ENCODE data around the gene CA5A. TPM values are rescaled to one million over a fixed set of nuclear protein-coding genes. Genes with fewer than 3 reads are reported as not detected.

Gene CA5A
- total and polyA plus RNA-seq, 7 donors: not detected

DNA sequence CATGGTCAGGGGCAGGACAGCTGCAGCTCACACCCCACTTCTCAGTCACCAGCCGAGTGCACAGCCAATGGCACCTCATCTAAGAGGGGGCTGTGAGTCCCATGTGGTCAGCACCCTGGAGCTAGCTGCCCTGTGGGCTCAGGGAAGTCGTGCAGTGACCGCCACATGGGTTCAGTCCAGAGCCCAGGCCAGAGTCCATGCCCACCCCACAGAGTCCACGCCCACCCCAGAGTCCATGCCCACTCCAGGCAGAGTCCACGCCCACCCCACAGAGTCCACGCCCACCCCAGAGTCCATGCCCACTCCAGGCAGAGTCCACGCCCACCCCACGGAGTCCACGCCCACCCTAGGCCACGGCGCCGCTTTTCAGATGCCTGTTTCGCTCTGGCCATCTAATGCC lies 91.1 kb downstream of the CA5A start:
- H3K9me3 ChIP-seq: no peaks in the 10 kb centered on the region
- no peak overlapping the region for H3K4me3 ChIP-seq
- 80 to 85% methylated on average over 13 of the region's 13 CpGs for WGBS, 2 donors
- no peak for DNase-seq
- H3K4me1 ChIP-seq: peaks cover 0 to 32% (median 20%) of the 10 kb centered on the region in 4 donors
- peak overlapping the region in 2 of 4 donors; percentile 47 to 51 for H3K27ac ChIP-seq
- H3K27me3 ChIP-seq: no peaks in the 10 kb centered on the region
- peaks cover 0 to 6% (median under 1%) of the 10 kb centered on the region in 4 donors for H3K36me3 ChIP-seq
- intact Hi-C loops (cut with DNase I): no loop called here
- TF ChIP-seq EP300 (IDR thresholded peaks at IDR 0.05) (no peak), POLR2A (IDR thresholded peaks at IDR 0.05) (no peak), POLR2AphosphoS5 (IDR thresholded peaks at IDR 0.05) (no peak)
- TF ChIP-seq, protein P1, sequence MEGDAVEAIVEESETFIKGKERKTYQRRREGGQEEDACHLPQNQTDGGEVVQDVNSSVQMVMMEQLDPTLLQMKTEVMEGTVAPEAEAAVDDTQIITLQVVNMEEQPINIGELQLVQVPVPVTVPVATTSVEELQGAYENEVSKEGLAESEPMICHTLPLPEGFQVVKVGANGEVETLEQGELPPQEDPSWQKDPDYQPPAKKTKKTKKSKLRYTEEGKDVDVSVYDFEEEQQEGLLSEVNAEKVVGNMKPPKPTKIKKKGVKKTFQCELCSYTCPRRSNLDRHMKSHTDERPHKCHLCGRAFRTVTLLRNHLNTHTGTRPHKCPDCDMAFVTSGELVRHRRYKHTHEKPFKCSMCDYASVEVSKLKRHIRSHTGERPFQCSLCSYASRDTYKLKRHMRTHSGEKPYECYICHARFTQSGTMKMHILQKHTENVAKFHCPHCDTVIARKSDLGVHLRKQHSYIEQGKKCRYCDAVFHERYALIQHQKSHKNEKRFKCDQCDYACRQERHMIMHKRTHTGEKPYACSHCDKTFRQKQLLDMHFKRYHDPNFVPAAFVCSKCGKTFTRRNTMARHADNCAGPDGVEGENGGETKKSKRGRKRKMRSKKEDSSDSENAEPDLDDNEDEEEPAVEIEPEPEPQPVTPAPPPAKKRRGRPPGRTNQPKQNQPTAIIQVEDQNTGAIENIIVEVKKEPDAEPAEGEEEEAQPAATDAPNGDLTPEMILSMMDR (IDR thresholded peaks at IDR 0.05): no peak

GRCh38 chr16:87844809-87845208 lies 91.5 kb downstream of the CA5A start:
- H3K4me1 ChIP-seq: peaks cover 0 to 28% (median 17%) of the 10 kb centered on the region in 4 donors
- no peak for TF ChIP-seq POLR2A (IDR thresholded peaks at IDR 0.05)
- no peak for TF ChIP-seq POLR2AphosphoS5 (IDR thresholded peaks at IDR 0.05)
- no peak overlapping the region for H3K27ac ChIP-seq
- no peaks in the 10 kb centered on the region for H3K27me3 ChIP-seq
- H3K4me3 ChIP-seq: no peak overlapping the region
- peak; percentile 59 for DNase-seq
- H3K36me3 ChIP-seq: peaks cover 0 to 5% (median 2%) of the 10 kb centered on the region in 4 donors
- WGBS, 2 donors: 77 to 94% methylated on average over 13 of the region's 13 CpGs
- H3K9me3 ChIP-seq: no peaks in the 10 kb centered on the region
- intact Hi-C loops (cut with DNase I): no loop called here

DNA sequence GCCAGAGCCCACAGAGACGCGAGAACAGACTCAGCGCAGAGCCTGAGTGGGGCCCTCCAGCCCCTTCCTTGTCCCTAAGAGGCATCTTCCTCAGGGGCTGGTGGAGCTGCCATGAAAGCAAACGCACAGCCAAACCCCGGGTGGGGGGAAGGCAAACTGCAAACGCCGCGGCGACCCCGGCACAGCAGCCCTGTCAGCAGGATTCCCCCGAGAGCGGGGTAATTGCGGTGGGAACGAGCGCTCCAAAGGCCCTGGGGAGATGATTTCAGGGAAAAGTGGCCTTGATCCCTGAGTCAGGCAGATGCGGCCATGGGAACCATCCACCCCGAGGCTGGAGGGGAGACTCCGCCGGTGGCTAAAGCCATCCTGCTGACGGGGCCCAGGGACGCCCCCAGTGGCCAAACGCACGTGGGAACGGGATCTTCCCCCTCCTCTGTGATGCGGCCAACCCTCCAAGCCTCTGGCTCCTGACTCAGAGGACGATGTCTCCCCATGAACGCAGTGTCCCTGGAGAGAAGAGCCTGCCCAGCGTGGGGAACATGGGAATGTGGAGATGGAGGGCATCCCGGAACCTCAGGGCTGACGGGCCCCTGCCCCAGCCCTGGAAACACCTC lies 92.1 kb downstream of the CA5A start:
- TF ChIP-seq POLR2A (IDR thresholded peaks at IDR 0.05) (no peak), EP300 (IDR thresholded peaks at IDR 0.05) (no peak), POLR2AphosphoS5 (IDR thresholded peaks at IDR 0.05) (no peak)
- TF ChIP-seq, protein P1 (IDR thresholded peaks at IDR 0.05): no peak
- Histone ChIP-seq H3K9me3 (no peaks in the 10 kb centered on the region), H3K27me3 (no peaks in the 10 kb centered on the region), H3K4me3 (no peak overlapping the region), H3K36me3 (peaks cover 0 to 10% (median 5%) of the 10 kb centered on the region in 4 donors), H3K27ac (no peak overlapping the region), H3K4me1 (peaks cover 0 to 24% (median 16%) of the 10 kb centered on the region in 4 donors)
- intact Hi-C loops (cut with DNase I): no loop called here
- peak; percentile 59 for DNase-seq
- WGBS, 2 donors: 77 to 89% methylated on average over 30 of the region's 30 CpGs

GRCh38 chr16:87843678-87844105 lies 92.6 kb downstream of the CA5A start:
- no peak for TF ChIP-seq POLR2A (IDR thresholded peaks at IDR 0.05)
- no peak for TF ChIP-seq EP300 (IDR thresholded peaks at IDR 0.05)
- TF ChIP-seq POLR2AphosphoS5 (IDR thresholded peaks at IDR 0.05): no peak
- TF ChIP-seq, protein P1 (IDR thresholded peaks at IDR 0.05): no peak
- WGBS, 2 donors: 84 to 86% methylated on average over 17 of the region's 17 CpGs
- H3K4me1 ChIP-seq: peaks cover 0 to 24% (median 16%) of the 10 kb centered on the region in 4 donors
- H3K27me3 ChIP-seq: no peaks in the 10 kb centered on the region
- H3K9me3 ChIP-seq: no peaks in the 10 kb centered on the region
- H3K27ac ChIP-seq: no peak overlapping the region
- peaks cover 0 to 15% (median 10%) of the 10 kb centered on the region in 4 donors for H3K36me3 ChIP-seq
- no peak overlapping the region for H3K4me3 ChIP-seq
- intact Hi-C loops (cut with DNase I): no loop called here
- no peak for DNase-seq

DNA sequence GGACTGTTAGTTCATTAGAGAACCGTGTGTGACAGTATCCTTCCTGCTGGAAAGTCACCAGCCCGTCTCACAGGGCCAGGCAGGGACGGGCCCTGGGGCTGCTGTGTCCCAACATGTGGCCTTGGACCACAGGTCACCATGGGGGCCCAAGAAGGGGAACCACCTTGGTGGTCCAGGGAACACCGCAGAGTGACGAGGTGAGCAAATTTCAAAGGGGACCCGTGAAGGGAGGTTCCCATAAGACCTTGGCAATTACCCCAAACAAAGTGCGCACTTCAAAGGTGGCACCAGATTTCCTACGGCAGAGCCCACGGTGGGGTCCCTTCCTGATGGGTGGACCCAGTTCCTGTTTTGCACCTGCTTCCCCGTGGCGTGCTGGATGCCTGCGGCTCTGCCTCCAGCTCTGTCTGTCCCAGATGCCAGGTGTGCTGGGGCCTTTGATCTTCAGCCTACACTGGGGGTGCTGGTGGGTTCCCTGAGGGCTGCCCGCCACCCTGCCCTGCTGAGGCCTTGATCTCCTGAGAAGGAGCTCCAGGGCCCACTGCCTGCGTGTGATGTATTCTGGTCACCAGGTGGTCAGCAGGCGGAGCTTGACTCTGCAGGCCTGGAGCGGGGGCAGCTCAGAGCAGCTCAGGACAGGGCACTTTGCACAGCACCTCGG lies 94.0 kb downstream of the CA5A start:
- no peak overlapping the region for H3K27ac ChIP-seq
- peak; percentile 65 for DNase-seq
- no peaks in the 10 kb centered on the region for H3K9me3 ChIP-seq
- H3K4me1 ChIP-seq: peaks cover 0 to 18% (median 16%) of the 10 kb centered on the region in 4 donors
- no peak overlapping the region for H3K4me3 ChIP-seq
- TF ChIP-seq POLR2AphosphoS5 (IDR thresholded peaks at IDR 0.05) (no peak), EP300 (IDR thresholded peaks at IDR 0.05) (no peak), POLR2A (IDR thresholded peaks at IDR 0.05) (no peak)
- TF ChIP-seq, protein P1 (IDR thresholded peaks at IDR 0.05): no peak
- 66 to 74% methylated on average over 17 of the region's 17 CpGs for WGBS, 2 donors
- intact Hi-C loops (cut with DNase I): no loop called here
- no peaks in the 10 kb centered on the region for H3K27me3 ChIP-seq
- H3K36me3 ChIP-seq: peaks cover 0 to 28% (median 18%) of the 10 kb centered on the region in 4 donors

Measured in sigmoid colon (tissue), 7 donors.